Activated naive CD8-positive, alpha-beta T cell treated with anti-CD3 and anti-CD28 coated beads, Interleukin-2, amount 10 ng/mL, durations not matched to agents 7 days and 5 days (primary cell): ENCODE data around the gene USB1. TPM values are rescaled to one million over a fixed set of nuclear protein-coding genes. Genes with fewer than 3 reads are reported as not detected.

Experiments used
- total RNA-seq, 2 experiments: library from RNA; stranded (reverse); gene quantifications; one replicate each; pipeline ENCODE4 v1.2.3, GENCODE V29; 2021

USB1 gene
- total RNA-seq, 2 experiments from 2014 or later: 47.4 to 53.9 TPM

Other genes starting within 250 kb of the USB1 start
- gene KIFC3, start 198.9 kb upstream of the USB1 start, total RNA-seq: 1 to 10 TPM; 1.1 to 1.9 TPM
- gene CNGB1, start 30.3 kb upstream of the USB1 start, total RNA-seq: not detected
- 10 to 100 TPM; 21.5 to 21.8 TPM for gene ZNF319, start 735 bp upstream of the USB1 start, total RNA-seq
- gene MMP15, start 24.3 kb downstream of the USB1 start, total RNA-seq: under 1 TPM; 0.61 to 0.62 TPM
- gene CFAP20, start 128.0 kb downstream of the USB1 start, total RNA-seq: 10 to 100 TPM; 38.5 to 40.6 TPM
- 10 to 100 TPM; 64.2 to 67.7 TPM for gene CSNK2A2, start 196.7 kb downstream of the USB1 start, total RNA-seq